ENCODE data around the gene DAAM2. TPM values are rescaled to one million over a fixed set of nuclear protein-coding genes. Genes with fewer than 3 reads are reported as not detected.

The DAAM2 gene
- total RNA-seq, 2 experiments from 2014 or later, result not detected

- DNase-seq (no peak), ATAC-seq (ENCODE audit: poor library complexity) (no peak)
- ChIA-PET CTCF (no interaction called here), POLR2A (no interaction called here)
- Histone ChIP-seq H3K27me3 (ENCODE audit: control insufficient read depth in 1 of 2, insufficient read depth in 2 of 2, low read length in 2 of 2) (no peaks in the 10 kb centered on the region), H3K36me3 (ENCODE audit: insufficient read depth, low read length) (no peaks in the 10 kb centered on the region), H3K27ac (ENCODE audit: low read depth in 1 of 2, low read length in 2 of 2) (no peak overlapping the region), H3K4me1 (ENCODE audit: insufficient read depth, low read length) (no peaks in the 10 kb centered on the region), H3K4me3 (ENCODE audit: low read length) (no peak overlapping the region), H3K9me3 (ENCODE audit: control insufficient read depth in 1 of 2, insufficient read depth in 1 of 2, low read length in 2 of 2) (no peaks in the 10 kb centered on the region)
- TF ChIP-seq CTCF (IDR thresholded peaks at IDR 0.05), result no peak
- no peak overlapping the region for H3K4me3 Mint-ChIP-seq
- no peaks in the 10 kb centered on the region for H3K9me3 Mint-ChIP-seq
- intact Hi-C loops (cut with DNase I, micrococcal nuclease), result no loop called here
- peaks cover 23% of the 10 kb centered on the region for H3K27me3 Mint-ChIP-seq
- H3K36me3 Mint-ChIP-seq (ENCODE audit: low read depth), result no peaks in the 10 kb centered on the region
- no peak overlapping the region for H3K27ac Mint-ChIP-seq
- no peaks in the 10 kb centered on the region for H3K4me1 Mint-ChIP-seq (ENCODE audit: low read depth)
These were observed 20.8 kb downstream of the DAAM2 start for GRCh38 chr6:39812853-39813533.

- H3K27me3 ChIP-seq (ENCODE audit: control insufficient read depth in 1 of 2, insufficient read depth in 2 of 2, low read length in 2 of 2), result no peaks in the 10 kb centered on the region
- ATAC-seq (ENCODE audit: poor library complexity) (no peak), DNase-seq (no peak)
- Mint-ChIP-seq H3K4me1 (ENCODE audit: low read depth) (no peaks in the 10 kb centered on the region), H3K4me3 (no peak overlapping the region), H3K36me3 (ENCODE audit: low read depth) (no peaks in the 10 kb centered on the region), H3K9me3 (no peaks in the 10 kb centered on the region), H3K27ac (no peak overlapping the region), H3K27me3 (peaks cover 15% of the 10 kb centered on the region)
- intact Hi-C loops (cut with DNase I, micrococcal nuclease), result no loop called here
- no peak overlapping the region for H3K27ac ChIP-seq (ENCODE audit: low read depth in 1 of 2, low read length in 2 of 2)
- CTCF ChIA-PET, result no interaction called here
- TF ChIP-seq CTCF (IDR thresholded peaks at IDR 0.05), result no peak
- no peaks in the 10 kb centered on the region for H3K9me3 ChIP-seq (ENCODE audit: control insufficient read depth in 1 of 2, insufficient read depth in 1 of 2, low read length in 2 of 2)
- POLR2A ChIA-PET, result no interaction called here
- no peak overlapping the region for H3K4me3 ChIP-seq (ENCODE audit: low read length)
- H3K4me1 ChIP-seq (ENCODE audit: insufficient read depth, low read length), result no peaks in the 10 kb centered on the region
- H3K36me3 ChIP-seq (ENCODE audit: insufficient read depth, low read length), result no peaks in the 10 kb centered on the region
These were observed 22.1 kb downstream of the DAAM2 start for GRCh38 chr6:39814236-39814635.

- no peak for DNase-seq
- no peak for ATAC-seq (ENCODE audit: poor library complexity)
- no peaks in the 10 kb centered on the region for H3K4me1 ChIP-seq (ENCODE audit: insufficient read depth, low read length)
- POLR2A ChIA-PET, result no interaction called here
- no peaks in the 10 kb centered on the region for H3K9me3 ChIP-seq (ENCODE audit: control insufficient read depth in 1 of 2, insufficient read depth in 1 of 2, low read length in 2 of 2)
- H3K9me3 Mint-ChIP-seq, result no peaks in the 10 kb centered on the region
- no peak overlapping the region for H3K4me3 ChIP-seq (ENCODE audit: low read length)
- H3K4me3 Mint-ChIP-seq, result no peak overlapping the region
- H3K27ac ChIP-seq (ENCODE audit: low read depth in 1 of 2, low read length in 2 of 2), result no peak overlapping the region
- no peaks in the 10 kb centered on the region for H3K4me1 Mint-ChIP-seq (ENCODE audit: low read depth)
- intact Hi-C loops (cut with DNase I, micrococcal nuclease), result no loop called here
- no peaks in the 10 kb centered on the region for H3K36me3 ChIP-seq (ENCODE audit: insufficient read depth, low read length)
- no peak for TF ChIP-seq CTCF (IDR thresholded peaks at IDR 0.05)
- no peaks in the 10 kb centered on the region for H3K36me3 Mint-ChIP-seq (ENCODE audit: low read depth)
- peaks cover 15% of the 10 kb centered on the region for H3K27me3 Mint-ChIP-seq
- CTCF ChIA-PET, result no interaction called here
- H3K27ac Mint-ChIP-seq, result no peak overlapping the region
- H3K27me3 ChIP-seq (ENCODE audit: control insufficient read depth in 1 of 2, insufficient read depth in 2 of 2, low read length in 2 of 2), result no peaks in the 10 kb centered on the region
These were observed 23.2 kb downstream of the DAAM2 start for GRCh38 chr6:39815356-39815755.
